Neural progenitor cell (in vitro differentiated cells): ENCODE data around the gene CRB2. TPM values are rescaled to one million over a fixed set of nuclear protein-coding genes. Genes with fewer than 3 reads are reported as not detected.
A peak's percentile ranks its signal among the peaks of the same experiment; 100 is the strongest.

ENCODE experiments used
- DNase-seq: peaks from one replicate; pipeline ENCODE4 v3.0.0-alpha.2; 2016; ENCODE audit warnings: low spot score
- H2AFZ ChIP-seq: fragments of 200-600 bp; sonication (generic); replicated peaks from 2 replicates; pipeline ENCODE4 v1.6.1; 2016; ENCODE audit warnings: antibody characterized with exemption
- H3F3A ChIP-seq: fragments of 200-600 bp; sonication (generic); 2 replicates; pipeline ENCODE4 v1.6.1; 2016; ENCODE audit warnings: antibody characterized with exemption, low read depth
- H3K27ac ChIP-seq: fragments of 200-600 bp; sonication (generic); 2 replicates; pipeline ENCODE4 v1.5.1; 2016; ENCODE audit warnings: mild to moderate bottlenecking
- H3K27me3 ChIP-seq: fragments of 200-600 bp; sonication (generic); 2 replicates; pipeline ENCODE4 v1.6.1; 2016; ENCODE audit warnings: mild to moderate bottlenecking, moderate library complexity
- H3K36me3 ChIP-seq: fragments of 200-600 bp; sonication (generic); 2 replicates; pipeline ENCODE4 v1.5.1; 2016
- H3K4me1 ChIP-seq: fragments of 200-600 bp; sonication (generic); 2 replicates; pipeline ENCODE4 v1.6.1; 2016; ENCODE audit warnings: mixed run types
- H3K4me2 ChIP-seq: fragments of 200-600 bp; sonication (generic); 2 replicates; pipeline ENCODE4 v1.6.1; 2016
- H3K4me3 ChIP-seq: fragments of 200-600 bp; sonication (generic); 2 replicates; pipeline ENCODE4 v1.5.1; 2016
- H3K79me2 ChIP-seq: fragments of 200-600 bp; sonication (generic); 2 replicates; pipeline ENCODE4 v1.6.1; 2016; ENCODE audit warnings: low read depth
- H3K9ac ChIP-seq: fragments of 200-600 bp; sonication (generic); 2 replicates; pipeline ENCODE4 v1.6.1; 2016
- H3K9me3 ChIP-seq: fragments of 200-600 bp; sonication (generic); 2 replicates; pipeline ENCODE4 v1.5.1; 2016; ENCODE audit warnings: low read depth
- H4K20me1 ChIP-seq: fragments of 200-600 bp; sonication (generic); 2 replicates; pipeline ENCODE4 v1.6.1; 2016; ENCODE audit warnings: low read depth
- H3K27ac Mint-ChIP-seq: 3 replicates; pipeline ENCODE4 v1.8.0; 2021; ENCODE audit warnings: mixed read lengths
- H3K27me3 Mint-ChIP-seq: 2 replicates; pipeline ENCODE4 v1.8.0; 2022; ENCODE audit warnings: low read depth, mild to moderate bottlenecking, inconsistent platforms, moderate library complexity, mixed read lengths; ENCODE audit not compliant: insufficient read depth
- H3K36me3 Mint-ChIP-seq: 3 replicates; pipeline ENCODE4 v1.8.0; 2021; ENCODE audit warnings: mixed read lengths
- H3K4me1 Mint-ChIP-seq: 3 replicates; pipeline ENCODE4 v1.8.0; 2021; ENCODE audit warnings: mixed read lengths
- H3K4me3 Mint-ChIP-seq: 3 replicates; pipeline ENCODE4 v1.8.0; 2021; ENCODE audit warnings: mild to moderate bottlenecking, moderate library complexity, mixed read lengths
- H3K9me3 Mint-ChIP-seq: 3 replicates; pipeline ENCODE4 v1.8.0; 2020; ENCODE audit warnings: mixed read lengths
- CTCF ChIP-seq: fragments of 200-600 bp; sonication (generic); IDR thresholded peaks from 2 replicates; pipeline ENCODE4 v1.5.1; 2017; ENCODE audit warnings: antibody characterized with exemption, mild to moderate bottlenecking
- EZH2 ChIP-seq: fragments of 200-600 bp; sonication (generic); IDR thresholded peaks from 2 replicates; pipeline ENCODE4 v1.6.1; 2017; ENCODE audit warnings: antibody characterized with exemption, mild to moderate bottlenecking, moderate library complexity
- EZH2phosphoT487 ChIP-seq: fragments of 200-600 bp; sonication (generic); IDR thresholded peaks from 2 replicates; pipeline ENCODE4 v1.6.1; 2017; ENCODE audit warnings: antibody characterized with exemption
- total RNA-seq: library from RNA; depleted of rRNA; stranded (reverse); fragments of >200 nt; gene quantifications from 2 replicates; pipeline ENCODE4 v1.2.3, GENCODE V29; 2015; ENCODE audit warnings: low replicate concordance

Gene CRB2
- total RNA-seq, 1 donor from 2014 or later, result 18.5 TPM

- Histone ChIP-seq H3K4me1 (peaks cover 7% of the 10 kb centered on the region), H3K27ac (no peak overlapping the region), H3K27me3 (no peaks in the 10 kb centered on the region), H3K9me3 (no peaks in the 10 kb centered on the region), H3F3A (peaks cover 9% of the 10 kb centered on the region), H3K4me3 (no peak overlapping the region), H3K9ac (no peak overlapping the region), H2AFZ (no peak overlapping the region), H3K4me2 (no peak overlapping the region), H4K20me1 (no peaks in the 10 kb centered on the region), H3K36me3 (no peaks in the 10 kb centered on the region), H3K79me2 (no peaks in the 10 kb centered on the region)
- peaks cover 26% of the 10 kb centered on the region for H3K4me1 Mint-ChIP-seq
- H3K36me3 Mint-ChIP-seq, result no peaks in the 10 kb centered on the region
- H3K27ac Mint-ChIP-seq, result no peak overlapping the region
- TF ChIP-seq EZH2 (no peak), EZH2phosphoT487 (no peak), CTCF (no peak)
- no peaks in the 10 kb centered on the region for H3K9me3 Mint-ChIP-seq
- DNase-seq, result no peak
- H3K4me3 Mint-ChIP-seq, result no peak overlapping the region
- peaks cover 13% of the 10 kb centered on the region for H3K27me3 Mint-ChIP-seq
These were observed 36.3 kb upstream of the CRB2 start for GRCh38 chr9:123319541-123320339.

GRCh38 chr9:123320814-123321213 lies 35.2 kb upstream of the CRB2 start:
- Histone ChIP-seq H3K36me3 (no peaks in the 10 kb centered on the region), H2AFZ (no peak overlapping the region), H3K9me3 (no peaks in the 10 kb centered on the region), H3K9ac (no peak overlapping the region), H3K4me3 (no peak overlapping the region), H3K79me2 (no peaks in the 10 kb centered on the region), H3K27ac (no peak overlapping the region), H4K20me1 (no peaks in the 10 kb centered on the region), H3K27me3 (no peaks in the 10 kb centered on the region), H3F3A (peaks cover 9% of the 10 kb centered on the region), H3K4me1 (peaks cover 11% of the 10 kb centered on the region), H3K4me2 (no peak overlapping the region)
- peak; percentile 11 for DNase-seq
- Mint-ChIP-seq H3K27ac (peak overlapping the region; percentile 48), H3K27me3 (peaks cover 11% of the 10 kb centered on the region), H3K9me3 (no peaks in the 10 kb centered on the region), H3K4me1 (peaks cover 31% of the 10 kb centered on the region), H3K4me3 (no peak overlapping the region), H3K36me3 (no peaks in the 10 kb centered on the region)
- TF ChIP-seq EZH2, result no peak
- TF ChIP-seq EZH2phosphoT487, result no peak
- peak; percentile 15 for TF ChIP-seq CTCF

- no peak overlapping the region for H3K4me2 ChIP-seq
- H3K36me3 ChIP-seq, result no peaks in the 10 kb centered on the region
- H3K27ac ChIP-seq, result no peak overlapping the region
- no peaks in the 10 kb centered on the region for H3K36me3 Mint-ChIP-seq
- no peaks in the 10 kb centered on the region for H3K9me3 ChIP-seq
- no peaks in the 10 kb centered on the region for H4K20me1 ChIP-seq
- no peak overlapping the region for H3K4me3 Mint-ChIP-seq
- H3K27me3 ChIP-seq, result no peaks in the 10 kb centered on the region
- H3F3A ChIP-seq, result peaks cover 9% of the 10 kb centered on the region
- H3K9ac ChIP-seq, result no peak overlapping the region
- no peak overlapping the region for H3K27ac Mint-ChIP-seq
- no peak overlapping the region for H2AFZ ChIP-seq
- H3K4me3 ChIP-seq, result no peak overlapping the region
- H3K4me1 ChIP-seq, result peaks cover 11% of the 10 kb centered on the region
- DNase-seq, result no peak
- H3K4me1 Mint-ChIP-seq, result peaks cover 29% of the 10 kb centered on the region
- TF ChIP-seq EZH2 (no peak), CTCF (no peak), EZH2phosphoT487 (no peak)
- H3K9me3 Mint-ChIP-seq, result no peaks in the 10 kb centered on the region
- H3K79me2 ChIP-seq, result no peaks in the 10 kb centered on the region
- H3K27me3 Mint-ChIP-seq, result peaks cover 13% of the 10 kb centered on the region
These were observed 34.3 kb upstream of the CRB2 start for GRCh38 chr9:123321616-123322272.
